OCI-LY1 (cell line): ENCODE data around the gene GPRIN1.

ENCODE experiments used
- H2AFZ ChIP-seq: fragments of 200-600 bp; sonication (generic), shearing (Covaris generic); 2 replicates; pipeline ENCODE4 v1.6.0; 2014; ENCODE audit warnings: antibody characterized with exemption, mild to moderate bottlenecking, low read length
- H3F3A ChIP-seq: fragments of 200-600 bp; sonication (generic), shearing (Covaris generic); 2 replicates; pipeline ENCODE4 v1.6.0; 2014; ENCODE audit warnings: mild to moderate bottlenecking, antibody characterized with exemption, low read length, moderate library complexity; ENCODE audit not compliant: insufficient read depth
- H3K27ac ChIP-seq: fragments of 200-600 bp; sonication (generic); 2 replicates; pipeline ENCODE4 v1.5.1; 2014; ENCODE audit warnings: low read length, mixed run types, mild to moderate bottlenecking, low read depth; ENCODE audit not compliant: poor library complexity, severe bottlenecking
- H3K27me3 ChIP-seq: fragments of 200-600 bp; sonication (generic); 2 replicates; pipeline ENCODE4 v1.6.0; 2014; ENCODE audit warnings: antibody characterized with exemption, mild to moderate bottlenecking, low read length, moderate library complexity; ENCODE audit not compliant: insufficient read depth
- H3K36me3 ChIP-seq: fragments of 200-600 bp; sonication (generic); 2 replicates; pipeline ENCODE4 v1.6.1; 2014; ENCODE audit warnings: mild to moderate bottlenecking, antibody characterized with exemption, low read length, moderate library complexity, mixed read lengths; ENCODE audit not compliant: insufficient read depth
- H3K4me1 ChIP-seq: fragments of 200-600 bp; sonication (generic); 2 replicates; pipeline ENCODE4 v1.5.1; 2014; ENCODE audit warnings: mild to moderate bottlenecking, low read length, moderate library complexity; ENCODE audit not compliant: insufficient read depth, severe bottlenecking
- H3K4me2 ChIP-seq: fragments of 200-600 bp; sonication (generic), shearing (Covaris generic); 2 replicates; pipeline ENCODE4 v1.6.1; 2014; ENCODE audit warnings: low read length
- H3K4me3 ChIP-seq: fragments of 200-600 bp; sonication (generic); 2 replicates; pipeline ENCODE4 v1.5.1; 2014; ENCODE audit warnings: low read length, low read depth, mild to moderate bottlenecking, mixed read lengths; ENCODE audit not compliant: poor library complexity, severe bottlenecking
- H3K79me2 ChIP-seq: fragments of 200-600 bp; shearing (Covaris generic); 2 replicates; pipeline ENCODE4 v1.6.1; 2016; ENCODE audit warnings: mixed run types, low read length, mixed read lengths; ENCODE audit not compliant: insufficient read depth
- H3K9ac ChIP-seq: fragments of 200-600 bp; sonication (generic), shearing (Covaris generic); 2 replicates; pipeline ENCODE4 v1.6.1; 2014; ENCODE audit warnings: mild to moderate bottlenecking, low read length, mixed read lengths
- H3K9me2 ChIP-seq: fragments of 200-600 bp; sonication (generic), shearing (Covaris generic); 2 replicates; pipeline ENCODE4 v1.6.1; 2014; ENCODE audit warnings: low read depth, mild to moderate bottlenecking, low read length, mixed read lengths
- H3K9me3 ChIP-seq: fragments of 200-600 bp; shearing (Covaris generic); 2 replicates; pipeline ENCODE4 v1.6.1; 2014; ENCODE audit warnings: low read length, mixed read lengths
- H4K20me1 ChIP-seq: fragments of 200-600 bp; sonication (generic), shearing (Covaris generic); 2 replicates; pipeline ENCODE4 v1.6.0; 2016; ENCODE audit warnings: mild to moderate bottlenecking, low read length; ENCODE audit not compliant: insufficient read depth
- EZH2 ChIP-seq: fragments of 200-600 bp; sonication (generic), shearing (Covaris generic); IDR thresholded peaks from 2 replicates; pipeline ENCODE4 v1.8.0; 2017; ENCODE audit warnings: borderline replicate concordance, mixed run types, mild to moderate bottlenecking, antibody characterized with exemption, low read length, moderate library complexity, mixed read lengths
- TF ChIP-seq, protein P1 (sequence below): fragments of 200-600 bp; sonication (generic), shearing (Covaris generic); IDR thresholded peaks from 2 replicates; pipeline ENCODE4 v1.5.1; 2017; ENCODE audit warnings: mild to moderate bottlenecking, antibody characterized with exemption, low read length, moderate library complexity, mixed read lengths

Gene GPRIN1

GRCh38 chr5:176626876-176627236 lies 16.9 kb upstream of the GPRIN1 start:
- H3K9me2 ChIP-seq, result no peaks in the 10 kb centered on the region
- no peak overlapping the region for H2AFZ ChIP-seq
- H3K4me1 ChIP-seq, result peaks cover 19% of the 10 kb centered on the region
- TF ChIP-seq, protein P1, sequence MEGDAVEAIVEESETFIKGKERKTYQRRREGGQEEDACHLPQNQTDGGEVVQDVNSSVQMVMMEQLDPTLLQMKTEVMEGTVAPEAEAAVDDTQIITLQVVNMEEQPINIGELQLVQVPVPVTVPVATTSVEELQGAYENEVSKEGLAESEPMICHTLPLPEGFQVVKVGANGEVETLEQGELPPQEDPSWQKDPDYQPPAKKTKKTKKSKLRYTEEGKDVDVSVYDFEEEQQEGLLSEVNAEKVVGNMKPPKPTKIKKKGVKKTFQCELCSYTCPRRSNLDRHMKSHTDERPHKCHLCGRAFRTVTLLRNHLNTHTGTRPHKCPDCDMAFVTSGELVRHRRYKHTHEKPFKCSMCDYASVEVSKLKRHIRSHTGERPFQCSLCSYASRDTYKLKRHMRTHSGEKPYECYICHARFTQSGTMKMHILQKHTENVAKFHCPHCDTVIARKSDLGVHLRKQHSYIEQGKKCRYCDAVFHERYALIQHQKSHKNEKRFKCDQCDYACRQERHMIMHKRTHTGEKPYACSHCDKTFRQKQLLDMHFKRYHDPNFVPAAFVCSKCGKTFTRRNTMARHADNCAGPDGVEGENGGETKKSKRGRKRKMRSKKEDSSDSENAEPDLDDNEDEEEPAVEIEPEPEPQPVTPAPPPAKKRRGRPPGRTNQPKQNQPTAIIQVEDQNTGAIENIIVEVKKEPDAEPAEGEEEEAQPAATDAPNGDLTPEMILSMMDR, result no peak
- TF ChIP-seq EZH2, result no peak
- H3K27ac ChIP-seq, result no peak overlapping the region
- H4K20me1 ChIP-seq, result no peaks in the 10 kb centered on the region
- H3K4me2 ChIP-seq, result no peak overlapping the region
- H3K4me3 ChIP-seq, result no peak overlapping the region
- no peaks in the 10 kb centered on the region for H3K36me3 ChIP-seq
- H3K79me2 ChIP-seq, result no peaks in the 10 kb centered on the region
- H3F3A ChIP-seq, result no peaks in the 10 kb centered on the region
- peaks cover 4% of the 10 kb centered on the region; the same call in 1 of the 2 replicates for H3K27me3 ChIP-seq
- H3K9ac ChIP-seq, result no peak overlapping the region
- H3K9me3 ChIP-seq, result no peaks in the 10 kb centered on the region

DNA sequence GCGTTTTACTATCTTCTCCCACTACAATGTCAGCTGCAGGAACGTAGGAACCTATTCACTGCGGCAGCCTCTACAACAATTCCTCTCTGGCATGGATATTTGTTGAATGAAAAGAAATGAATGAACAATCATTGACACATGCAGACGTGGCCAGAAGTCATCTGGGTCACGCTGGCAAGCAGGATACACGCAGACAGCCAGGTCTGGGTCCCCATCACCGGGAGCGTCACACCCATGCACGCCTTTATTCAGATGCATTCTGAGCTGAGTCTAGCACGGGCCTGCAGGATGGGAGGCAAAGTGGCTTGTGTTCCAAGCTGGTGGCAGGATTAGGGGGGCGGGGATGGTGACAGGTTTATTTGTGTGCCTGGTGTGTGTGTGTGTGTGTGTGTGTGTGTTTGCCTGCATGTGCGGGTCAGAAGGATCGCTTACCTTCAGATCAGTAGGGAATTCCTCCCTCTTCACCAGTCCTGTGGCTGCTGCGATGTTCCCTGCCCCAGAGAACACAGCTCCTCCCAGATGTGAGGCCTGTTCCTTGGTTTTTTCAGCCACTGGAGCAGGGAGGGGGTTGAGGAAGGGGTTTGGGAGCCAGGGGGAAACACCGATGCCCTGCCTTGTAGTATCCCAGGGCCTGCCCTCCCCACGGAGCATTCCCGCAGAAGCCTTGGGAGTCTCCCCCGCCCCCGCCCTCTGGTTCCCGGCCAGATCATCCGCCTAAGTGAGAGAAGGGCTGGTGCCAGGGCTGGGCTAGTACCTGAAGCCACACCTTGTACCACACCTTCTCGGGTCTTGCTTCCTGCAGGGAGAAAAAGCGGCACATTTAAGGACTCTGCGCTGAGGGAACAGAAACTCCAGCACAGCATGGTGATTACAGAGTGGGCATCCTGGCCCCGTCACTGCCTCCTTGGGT lies 16.3 kb upstream of the GPRIN1 start:
- no peak overlapping the region for H3K4me3 ChIP-seq
- no peak overlapping the region for H3K9ac ChIP-seq
- H3K9me2 ChIP-seq, result no peaks in the 10 kb centered on the region
- no peak overlapping the region for H2AFZ ChIP-seq
- no peak overlapping the region for H3K27ac ChIP-seq
- no peak overlapping the region for H3K4me2 ChIP-seq
- H3K36me3 ChIP-seq, result no peaks in the 10 kb centered on the region
- no peaks in the 10 kb centered on the region for H3K9me3 ChIP-seq
- H4K20me1 ChIP-seq, result no peaks in the 10 kb centered on the region
- peaks cover 4% of the 10 kb centered on the region; the same call in 1 of the 2 replicates for H3K27me3 ChIP-seq
- no peak for TF ChIP-seq EZH2
- TF ChIP-seq, protein P1, result no peak
- no peaks in the 10 kb centered on the region for H3K79me2 ChIP-seq
- H3K4me1 ChIP-seq, result peaks cover 17% of the 10 kb centered on the region
- H3F3A ChIP-seq, result no peaks in the 10 kb centered on the region

DNA sequence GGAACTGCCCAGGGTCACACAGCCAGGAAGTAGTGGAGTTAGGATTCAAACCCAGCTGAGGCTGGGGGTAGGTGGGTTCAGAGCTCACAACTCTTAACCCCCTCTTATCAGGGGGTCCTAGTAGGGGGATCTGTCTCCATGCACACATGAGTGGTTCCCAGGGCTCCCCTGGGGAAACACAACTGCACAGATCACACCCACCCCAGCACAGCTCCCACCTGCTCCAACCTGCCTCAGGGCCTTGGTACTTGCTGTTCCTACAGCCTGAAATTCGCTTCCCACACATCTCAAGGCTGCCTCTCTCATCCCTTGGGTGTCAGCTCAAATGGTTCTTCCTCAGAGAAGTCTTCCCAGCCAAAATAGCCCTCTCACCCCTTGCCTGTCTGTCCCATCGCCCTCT lies 15.6 kb upstream of the GPRIN1 start:
- no peak overlapping the region for H2AFZ ChIP-seq

More for the DNA sequence above, 15.6 kb upstream of the GPRIN1 start:
- no peaks in the 10 kb centered on the region for H3F3A ChIP-seq
- H3K27ac ChIP-seq, result no peak overlapping the region
- no peaks in the 10 kb centered on the region for H3K9me2 ChIP-seq
- H3K79me2 ChIP-seq, result no peaks in the 10 kb centered on the region
- peaks cover 11% of the 10 kb centered on the region for H3K4me1 ChIP-seq
- no peak overlapping the region for H3K4me3 ChIP-seq
- no peak overlapping the region for H3K9ac ChIP-seq
- no peak overlapping the region for H3K4me2 ChIP-seq
- no peak for TF ChIP-seq EZH2
- no peaks in the 10 kb centered on the region for H4K20me1 ChIP-seq
- peaks cover 4% of the 10 kb centered on the region; the same call in 1 of the 2 replicates for H3K27me3 ChIP-seq
- H3K9me3 ChIP-seq, result no peaks in the 10 kb centered on the region
- no peaks in the 10 kb centered on the region for H3K36me3 ChIP-seq
